Measurements from ENCODE around the gene DCAKD. TPM values are rescaled to one million over a fixed set of nuclear protein-coding genes. Genes with fewer than 3 reads are reported as not detected.

The DCAKD gene
- total RNA-seq, 1 donor from 2014 or later = 42.2 TPM

DNA sequence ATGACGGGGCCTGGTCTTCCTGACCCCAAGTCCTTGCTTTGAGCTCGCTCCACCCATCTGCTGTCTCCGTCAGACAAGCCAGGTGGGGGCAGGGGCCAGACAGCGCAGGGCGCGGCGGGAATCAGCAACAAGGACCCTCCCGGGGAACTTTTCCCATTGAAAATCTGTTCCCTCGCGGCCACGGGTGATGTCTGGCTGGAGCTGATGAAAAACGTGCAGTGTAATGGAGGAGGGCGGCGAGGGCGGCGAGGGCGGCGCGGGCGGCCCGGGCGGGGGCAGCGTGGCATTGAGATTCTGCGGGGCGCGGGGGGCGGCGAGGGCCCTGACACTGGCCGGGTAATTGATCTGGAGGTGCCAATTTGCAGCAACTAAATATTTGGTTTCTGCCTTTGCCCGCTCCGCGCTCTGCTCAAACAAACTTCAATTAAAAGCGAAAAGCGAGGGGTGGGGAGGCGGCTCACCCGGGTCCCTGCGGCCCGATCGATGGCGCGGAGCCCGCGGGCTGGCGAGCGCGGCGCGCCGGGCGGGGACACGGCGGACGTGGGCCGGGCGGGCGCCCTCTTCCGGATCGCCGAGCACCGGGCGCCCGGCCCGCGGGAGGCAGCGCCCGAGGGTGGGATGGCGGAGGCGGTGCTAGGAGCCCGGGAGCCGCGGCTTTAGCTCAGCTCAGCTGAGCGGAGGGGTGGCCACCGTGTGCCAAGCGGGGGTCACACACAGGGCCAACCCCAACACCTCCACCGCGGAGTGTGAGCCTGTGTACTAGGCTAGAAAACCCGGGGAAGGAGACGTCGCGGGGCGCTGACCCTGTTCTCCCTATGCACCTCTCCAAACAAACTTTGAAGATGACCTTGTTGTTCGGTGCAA lies 32.4 kb downstream of the DCAKD start:
- H3K27me3 Mint-ChIP-seq (ENCODE audit: unreplicated experiment) = no peaks in the 10 kb centered on the region
- peak overlapping the region; percentile 77 for H3K4me3 Mint-ChIP-seq (ENCODE audit: unreplicated experiment)
- H3K36me3 Mint-ChIP-seq (ENCODE audit: unreplicated experiment) = peaks cover 2% of the 10 kb centered on the region
- peak overlapping the region; percentile 73 for H3K27ac Mint-ChIP-seq (ENCODE audit: unreplicated experiment)
- DNase-seq (ENCODE audit: extremely low spot score, unreplicated experiment) = peak; percentile 86
- TF ChIP-seq CTCF (IDR thresholded peaks at IDR 0.05) = peak; percentile 64
- peaks cover 28% of the 10 kb centered on the region for H3K4me1 Mint-ChIP-seq (ENCODE audit: unreplicated experiment)
- no peaks in the 10 kb centered on the region for H3K9me3 Mint-ChIP-seq (ENCODE audit: unreplicated experiment)

DNA sequence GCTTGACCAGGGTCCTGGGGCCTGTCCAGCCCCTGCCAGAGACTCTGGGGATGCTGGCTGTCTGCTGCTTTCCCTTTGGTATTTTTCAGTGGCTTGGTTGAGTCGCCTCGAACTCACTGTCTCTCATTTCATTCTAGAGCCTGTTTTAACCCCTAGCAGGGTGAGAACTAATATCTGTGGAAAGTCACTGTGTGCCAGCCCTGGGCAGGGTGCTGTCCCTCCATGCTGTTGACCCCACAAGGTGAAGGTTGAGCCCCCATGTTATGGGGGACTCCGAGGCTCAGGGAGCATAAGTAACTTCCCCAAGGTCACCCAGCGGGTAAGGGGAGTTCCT lies 33.0 kb downstream of the DCAKD start:
- Mint-ChIP-seq H3K36me3 (ENCODE audit: unreplicated experiment) (no peaks in the 10 kb centered on the region), H3K27me3 (ENCODE audit: unreplicated experiment) (no peaks in the 10 kb centered on the region), H3K4me3 (ENCODE audit: unreplicated experiment) (peak overlapping the region; percentile 77), H3K9me3 (ENCODE audit: unreplicated experiment) (no peaks in the 10 kb centered on the region), H3K27ac (ENCODE audit: unreplicated experiment) (peak overlapping the region; percentile 73), H3K4me1 (ENCODE audit: unreplicated experiment) (peaks cover 28% of the 10 kb centered on the region)
- DNase-seq (ENCODE audit: extremely low spot score, unreplicated experiment) = no peak
- no peak for TF ChIP-seq CTCF (IDR thresholded peaks at IDR 0.05)

GRCh38 chr17:45016823-45017222 lies 34.6 kb downstream of the DCAKD start:
- Mint-ChIP-seq H3K36me3 (ENCODE audit: unreplicated experiment) (no peaks in the 10 kb centered on the region), H3K27ac (ENCODE audit: unreplicated experiment) (no peak overlapping the region), H3K4me1 (ENCODE audit: unreplicated experiment) (peaks cover 31% of the 10 kb centered on the region), H3K9me3 (ENCODE audit: unreplicated experiment) (no peaks in the 10 kb centered on the region), H3K27me3 (ENCODE audit: unreplicated experiment) (no peaks in the 10 kb centered on the region), H3K4me3 (ENCODE audit: unreplicated experiment) (no peak overlapping the region)
- peak; percentile 28 for TF ChIP-seq CTCF (IDR thresholded peaks at IDR 0.05)
- no peak for DNase-seq (ENCODE audit: extremely low spot score, unreplicated experiment)

GRCh38 chr17:45016237-45016636 lies 35.2 kb downstream of the DCAKD start:
- DNase-seq (ENCODE audit: extremely low spot score, unreplicated experiment) = no peak
- H3K36me3 Mint-ChIP-seq (ENCODE audit: unreplicated experiment) = no peaks in the 10 kb centered on the region
- peaks cover 27% of the 10 kb centered on the region for H3K4me1 Mint-ChIP-seq (ENCODE audit: unreplicated experiment)
- no peak overlapping the region for H3K27ac Mint-ChIP-seq (ENCODE audit: unreplicated experiment)
- no peak overlapping the region for H3K4me3 Mint-ChIP-seq (ENCODE audit: unreplicated experiment)
- TF ChIP-seq CTCF (IDR thresholded peaks at IDR 0.05) = no peak
- H3K27me3 Mint-ChIP-seq (ENCODE audit: unreplicated experiment) = no peaks in the 10 kb centered on the region
- H3K9me3 Mint-ChIP-seq (ENCODE audit: unreplicated experiment) = no peaks in the 10 kb centered on the region

DNA sequence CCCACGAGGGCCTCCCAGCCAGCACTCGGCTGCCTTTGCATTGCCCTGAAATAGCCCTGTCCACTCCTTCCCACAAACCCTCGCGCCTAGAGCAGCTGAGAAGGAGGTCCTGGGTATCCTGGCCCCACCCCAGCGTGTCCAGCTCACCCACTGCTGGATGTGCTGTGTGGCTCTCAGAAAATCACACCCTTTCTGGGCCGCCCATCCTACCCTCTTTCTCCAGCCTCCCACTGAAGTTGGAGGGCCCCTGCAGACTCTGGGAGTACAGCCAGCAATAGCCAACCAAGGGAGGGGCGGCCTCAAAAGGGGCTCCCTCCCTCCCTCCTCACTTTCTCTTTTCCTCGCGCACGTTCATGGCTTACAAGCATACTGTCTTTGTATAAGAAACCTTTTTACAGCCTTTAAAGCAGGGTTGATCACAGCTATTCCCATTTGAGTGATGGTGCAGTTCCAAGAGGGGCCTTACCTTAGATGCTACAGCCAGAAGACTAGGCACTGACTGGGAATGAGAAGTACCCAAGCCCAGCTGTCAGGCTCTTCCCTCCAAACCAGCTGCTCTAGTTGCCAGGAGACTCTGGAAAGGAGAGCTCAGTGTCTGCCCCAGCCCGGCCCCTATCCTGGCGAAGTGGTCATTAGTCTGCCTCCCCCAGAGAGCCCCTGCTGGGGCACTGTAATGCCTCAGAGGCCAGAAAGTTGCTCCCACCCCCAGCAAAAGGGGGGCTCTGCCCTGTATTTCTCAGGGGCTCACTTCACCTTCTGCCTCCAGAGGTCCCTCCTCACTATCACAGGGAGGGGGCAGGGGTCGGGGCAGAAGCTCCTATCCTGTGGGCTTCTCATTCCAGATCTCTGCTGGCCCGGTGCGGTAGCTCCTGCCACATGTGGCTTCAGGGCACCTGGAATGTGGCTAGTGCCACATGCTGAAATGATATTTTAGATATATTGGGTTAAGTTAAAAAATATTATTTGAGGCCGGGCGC lies 38.1 kb downstream of the DCAKD start:
- no peaks in the 10 kb centered on the region for H3K9me3 Mint-ChIP-seq (ENCODE audit: unreplicated experiment)
- DNase-seq (ENCODE audit: extremely low spot score, unreplicated experiment) = no peak
- no peak for TF ChIP-seq CTCF (IDR thresholded peaks at IDR 0.05)
- H3K36me3 Mint-ChIP-seq (ENCODE audit: unreplicated experiment) = no peaks in the 10 kb centered on the region
- H3K4me1 Mint-ChIP-seq (ENCODE audit: unreplicated experiment) = peaks cover 14% of the 10 kb centered on the region
- H3K4me3 Mint-ChIP-seq (ENCODE audit: unreplicated experiment) = no peak overlapping the region
- H3K27me3 Mint-ChIP-seq (ENCODE audit: unreplicated experiment) = no peaks in the 10 kb centered on the region
- no peak overlapping the region for H3K27ac Mint-ChIP-seq (ENCODE audit: unreplicated experiment)
